T-helper 22 cell (primary cell): ENCODE data around the gene ATG3.
"Not testable (repeated sequence)": the region's sequence is repeated elsewhere in the genome, so short reads cannot be mapped to it uniquely, and the experiment has no call there.

Experiments
- DNase-seq: peaks from one replicate; pipeline ENCODE4 v3.0.0-alpha.2; 2020; ENCODE audit warnings: low read depth

ATG3 gene

GRCh38 chr3:112560721-112561483 is 860 bp downstream of the ATG3 start:
- peak; percentile 44 for DNase-seq

DNA sequence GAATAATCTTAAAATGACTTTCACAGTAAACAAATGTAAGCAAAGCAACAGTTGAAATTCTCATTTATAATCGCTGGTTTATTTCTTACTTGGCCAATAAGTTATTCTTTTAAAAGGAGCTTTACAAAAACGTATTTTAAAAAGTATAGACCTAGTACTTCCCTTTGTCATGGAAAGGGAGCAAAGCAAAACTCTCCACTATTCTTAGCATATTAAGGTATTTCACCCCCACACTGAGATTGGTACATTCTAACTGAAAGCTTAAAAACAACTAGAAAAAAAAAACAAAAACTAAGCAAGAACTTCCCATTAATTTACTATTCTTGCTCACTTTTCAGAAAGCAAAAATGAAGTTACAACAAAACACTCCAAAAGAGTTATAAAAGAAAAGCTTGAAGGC is 1.5 kb downstream of the ATG3 start:
- DNase-seq: no peak

GRCh38 chr3:112557976-112558375 is 3.8 kb downstream of the ATG3 start:
- DNase-seq: no peak

DNA sequence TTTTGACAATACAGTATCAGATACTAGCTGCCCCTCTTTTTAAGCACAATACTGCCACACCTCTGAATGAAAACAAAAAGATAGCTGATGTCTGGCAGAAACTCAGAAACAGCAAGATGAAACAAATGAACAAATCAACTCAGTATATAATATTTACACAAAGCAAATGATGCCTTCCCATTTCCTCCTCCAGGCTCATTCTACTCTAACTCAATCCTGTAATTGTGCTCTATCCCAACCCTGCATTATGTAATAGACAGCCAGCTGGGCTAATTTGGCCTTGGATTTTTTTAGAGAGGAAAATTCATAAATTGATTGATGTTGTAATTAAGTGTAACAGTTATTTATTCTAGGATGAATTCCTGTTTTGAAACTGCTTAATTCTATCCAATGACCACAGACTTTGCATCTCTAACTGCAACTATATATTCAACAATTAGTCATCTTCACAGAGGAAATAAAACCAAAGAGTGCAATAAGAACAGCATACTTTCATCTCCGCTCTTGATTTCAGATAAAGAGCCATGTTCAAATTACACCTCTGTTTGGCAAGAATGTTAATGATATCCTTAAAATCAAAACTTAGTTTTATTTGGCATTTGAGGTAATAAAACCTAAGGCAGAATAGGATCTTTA is 6.1 kb downstream of the ATG3 start:
- no peak for DNase-seq

DNA sequence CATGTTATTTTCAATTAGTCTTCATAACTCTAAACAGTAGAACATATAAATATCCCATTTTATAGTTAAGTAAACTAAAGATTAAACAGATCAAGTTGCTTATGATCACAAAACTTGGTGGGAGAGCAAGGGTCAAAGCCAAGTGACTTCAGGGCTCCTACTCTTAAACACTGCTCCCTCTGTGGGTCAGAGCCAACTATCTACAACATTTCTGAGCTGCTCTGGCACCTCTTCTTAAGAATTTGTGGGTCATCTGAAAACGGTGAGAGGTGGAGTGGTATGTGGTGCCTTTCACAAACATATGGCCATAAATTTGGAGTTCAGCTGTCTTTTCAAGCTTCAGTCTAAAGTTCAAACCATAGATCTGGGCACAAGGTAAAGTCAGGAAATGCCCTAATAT is 10.9 kb downstream of the ATG3 start:
- DNase-seq: no peak

DNA sequence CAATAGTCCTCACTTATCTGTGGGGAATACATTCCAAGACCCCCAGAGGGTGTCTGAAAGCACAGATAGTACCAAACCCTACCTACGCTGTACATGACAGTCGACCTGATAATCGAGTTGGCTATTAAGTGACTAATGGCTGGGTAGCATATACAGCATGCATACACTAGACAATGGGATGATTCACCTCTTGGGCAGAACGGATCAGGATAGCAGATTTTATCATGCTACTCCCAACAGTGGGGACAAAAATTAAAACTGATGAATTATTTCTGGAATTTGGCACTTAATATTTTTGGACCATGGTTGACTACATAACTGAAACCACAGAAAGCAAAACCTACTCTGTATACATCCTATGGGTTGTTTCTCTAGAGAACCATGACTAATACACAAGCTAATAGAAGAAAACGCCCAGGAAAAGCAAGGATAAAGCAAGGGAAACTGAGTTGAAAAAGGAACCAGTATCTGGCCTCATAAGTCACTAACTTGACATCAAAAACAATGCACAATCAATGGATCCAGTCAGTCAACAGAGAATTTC is 15.5 kb downstream of the ATG3 start:
- no peak for DNase-seq

- no peak for DNase-seq
Observed at GRCh38 chr3:112539825-112540650, 21.7 kb downstream of the ATG3 start.

DNA sequence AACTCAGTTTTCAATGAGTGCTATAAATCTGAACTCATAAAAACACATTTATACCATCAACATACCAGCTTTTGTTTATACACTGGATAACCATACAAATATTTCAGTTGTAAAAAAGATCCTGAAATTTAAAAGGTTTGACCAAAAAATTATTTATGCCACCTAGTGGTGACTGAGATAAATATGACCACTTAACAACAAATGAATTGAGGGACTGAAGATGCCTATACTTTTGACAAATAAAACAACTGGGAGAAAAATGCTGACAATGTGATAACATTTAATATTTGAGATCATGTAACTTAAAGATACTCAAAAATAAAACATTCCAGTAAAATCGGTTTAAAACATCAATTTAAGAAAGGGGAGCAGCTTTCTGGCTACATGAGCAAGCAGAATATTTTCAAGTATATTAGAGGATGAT is 30.4 kb downstream of the ATG3 start:
- no peak for DNase-seq

DNA sequence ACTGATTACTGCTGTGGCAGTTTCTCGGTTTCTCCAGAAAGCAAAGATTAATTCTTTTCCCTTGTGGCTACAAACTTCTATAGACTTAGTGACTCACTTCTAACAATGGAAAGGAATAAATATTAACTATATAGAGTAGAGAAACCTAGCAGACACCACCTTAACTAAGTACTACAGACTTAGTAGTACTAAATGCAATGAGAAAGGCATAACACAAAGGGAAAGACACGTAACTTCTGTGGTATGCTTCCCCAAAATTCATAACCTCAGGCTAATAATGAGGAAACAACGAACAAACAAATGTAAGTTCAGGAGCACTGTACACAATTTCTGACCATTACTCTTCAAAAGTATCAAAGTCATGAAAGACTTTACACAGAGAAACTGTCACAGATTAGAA is 31.2 kb downstream of the ATG3 start:
- DNase-seq: no peak

DNA sequence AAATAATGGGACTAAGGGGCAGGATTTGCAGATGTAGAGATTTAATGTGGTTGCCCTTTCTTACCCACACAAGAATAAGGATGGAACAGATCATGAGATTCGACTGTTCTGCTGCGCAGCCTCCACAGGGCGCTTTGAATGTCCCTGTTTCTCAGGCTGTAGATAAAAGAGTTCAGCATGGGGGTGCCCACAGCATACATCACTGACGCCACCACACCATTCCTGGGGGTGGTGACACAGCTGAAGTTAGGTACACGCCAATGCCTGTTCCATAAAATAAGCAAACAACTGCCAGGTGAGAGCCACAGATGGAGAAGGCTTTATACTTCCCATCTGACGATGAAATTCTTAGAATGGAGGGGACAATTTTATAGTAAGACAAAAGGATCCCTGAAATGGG is 37.6 kb downstream of the ATG3 start:
- DNase-seq: not testable (repeated sequence)

DNA sequence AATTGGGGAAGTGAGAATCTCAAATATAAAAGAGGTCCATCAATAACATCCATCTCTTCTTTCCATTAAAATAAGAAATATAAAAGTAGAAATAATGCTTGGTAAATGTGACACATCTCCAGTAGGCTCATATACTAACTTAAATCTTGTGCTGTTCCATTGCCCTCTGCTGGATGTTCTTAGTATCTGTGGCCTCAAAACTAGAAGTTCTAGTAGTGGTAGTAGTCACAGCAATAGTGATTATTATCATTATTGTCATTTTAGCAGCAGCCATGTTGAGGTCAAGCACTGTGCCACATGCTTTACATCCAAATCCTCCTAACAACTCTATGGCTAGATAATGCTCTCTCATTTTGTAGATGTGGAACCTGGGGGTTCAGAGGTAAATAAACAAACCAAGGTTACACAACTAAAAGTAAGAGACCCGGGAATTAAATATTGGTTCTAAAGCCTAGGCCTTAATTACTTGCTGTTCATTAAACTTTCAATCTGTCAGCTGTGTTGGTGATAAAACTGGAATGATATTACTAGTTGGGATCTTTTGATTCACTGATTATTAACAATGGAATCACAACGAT is 42.2 kb downstream of the ATG3 start:
- peak; percentile 2 for DNase-seq

GRCh38 chr3:112518970-112519369 is 42.8 kb downstream of the ATG3 start:
- not testable (repeated sequence) for DNase-seq

DNA sequence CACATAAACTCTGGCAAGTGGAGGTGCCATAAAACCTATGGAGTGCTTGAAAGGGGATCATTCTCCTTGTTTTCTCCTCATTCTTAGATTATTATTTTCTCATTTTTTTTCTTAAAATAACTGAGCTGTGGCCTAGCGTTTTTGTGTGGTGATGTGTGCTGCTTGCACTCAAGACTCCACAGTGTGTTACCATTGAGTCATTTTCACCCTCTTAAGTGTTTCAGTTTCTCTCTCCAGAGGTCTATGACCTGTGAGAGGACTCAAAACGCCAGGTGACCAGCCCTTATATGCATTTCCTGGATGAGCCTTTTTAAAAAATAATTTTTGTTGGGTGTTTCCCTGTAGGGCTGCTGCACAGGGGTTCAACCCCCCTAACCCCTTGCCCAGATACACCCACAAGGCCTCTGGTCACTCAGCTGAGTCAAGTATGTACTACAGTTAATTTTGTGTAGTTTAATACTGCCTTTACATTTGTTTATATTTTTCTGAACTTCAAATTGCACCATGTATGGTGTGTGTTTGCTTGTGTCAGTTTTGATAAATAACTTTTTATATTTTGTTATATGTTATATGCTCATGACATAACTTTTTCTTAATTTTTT is 47.1 kb downstream of the ATG3 start:
- no peak for DNase-seq

- DNase-seq: no peak
Observed at GRCh38 chr3:112512320-112512719, 49.4 kb downstream of the ATG3 start.

DNA sequence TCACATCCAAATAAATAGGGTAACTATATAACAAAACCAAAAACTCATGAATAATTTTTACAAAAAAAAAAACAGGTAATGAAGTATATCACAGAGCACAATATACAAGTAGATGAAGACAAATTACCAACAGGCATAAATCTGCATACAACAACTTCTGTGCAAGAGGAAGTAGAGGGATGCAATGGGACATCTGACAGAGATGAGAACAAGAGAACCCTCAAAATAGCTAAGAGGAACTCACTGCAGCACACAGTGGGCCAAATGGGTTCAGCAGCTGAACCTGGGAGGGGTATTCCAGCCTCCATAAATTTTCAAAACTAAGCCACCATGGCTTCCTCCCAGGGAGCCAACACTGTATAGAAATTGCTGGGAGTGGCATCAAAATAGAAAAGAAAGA is 52.9 kb downstream of the ATG3 start:
- DNase-seq: no peak

GRCh38 chr3:112508261-112508660 is 53.5 kb downstream of the ATG3 start:
- no peak for DNase-seq

DNA sequence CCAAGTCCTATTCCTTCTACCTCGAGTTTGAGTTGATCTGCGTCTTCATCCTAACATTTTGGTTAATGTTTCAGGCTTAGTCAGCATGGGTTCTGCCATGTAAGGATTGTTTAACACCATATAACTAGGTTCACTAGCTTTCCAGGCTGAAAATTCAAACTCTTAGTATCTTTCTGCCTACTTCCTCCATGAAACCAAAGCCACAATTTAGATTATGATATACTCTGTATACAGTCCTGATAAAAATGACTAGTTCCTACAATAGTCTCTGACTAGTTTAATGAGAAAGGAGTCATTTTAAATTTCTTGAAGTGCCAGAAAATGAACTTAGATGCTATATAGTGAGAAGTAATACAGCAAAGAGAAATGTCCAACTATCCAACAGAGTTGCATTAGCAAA is 55.9 kb downstream of the ATG3 start:
- DNase-seq: no peak

DNA sequence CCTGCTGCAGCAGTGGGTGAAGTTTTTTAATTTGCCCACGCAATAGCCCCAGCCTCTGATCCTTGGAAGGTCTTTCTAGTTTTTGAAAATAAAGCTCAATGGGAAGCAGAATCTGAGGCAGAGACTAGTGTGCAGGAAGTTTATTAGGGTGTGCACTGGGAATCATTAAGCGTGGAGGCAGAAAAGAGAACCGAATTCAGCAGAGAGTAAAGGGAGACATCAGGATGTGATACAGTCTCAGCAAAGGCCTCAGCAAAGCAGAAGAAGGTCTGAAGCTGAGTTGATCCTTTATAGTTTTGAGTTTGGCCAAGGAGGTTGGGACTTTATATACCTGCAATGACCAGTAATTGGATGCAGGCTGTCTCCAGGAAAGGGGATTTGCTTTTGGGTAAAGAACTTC is 57.6 kb downstream of the ATG3 start:
- no peak for DNase-seq

- DNase-seq: no peak
Observed at GRCh38 chr3:112503304-112503972, 58.3 kb downstream of the ATG3 start.

GRCh38 chr3:112500621-112501020 is 61.1 kb downstream of the ATG3 start:
- no peak for DNase-seq
